GM19328 (cell line): ENCODE results near the gene PTCH2.
A peak's percentile ranks its signal among the peaks of the same experiment; 100 is the strongest.
"Not testable (repeated sequence)": the region's sequence is repeated elsewhere in the genome, so short reads cannot be mapped to it uniquely, and the experiment has no call there.

Experiments
- ATAC-seq: cut with Tn5 transposase; IDR thresholded peaks from one replicate; pipeline ENCODE4 v1.9.1; 2021; ENCODE audit warnings: mild to moderate bottlenecking, moderate library complexity; ENCODE audit not compliant: unreplicated experiment

Gene PTCH2

DNA sequence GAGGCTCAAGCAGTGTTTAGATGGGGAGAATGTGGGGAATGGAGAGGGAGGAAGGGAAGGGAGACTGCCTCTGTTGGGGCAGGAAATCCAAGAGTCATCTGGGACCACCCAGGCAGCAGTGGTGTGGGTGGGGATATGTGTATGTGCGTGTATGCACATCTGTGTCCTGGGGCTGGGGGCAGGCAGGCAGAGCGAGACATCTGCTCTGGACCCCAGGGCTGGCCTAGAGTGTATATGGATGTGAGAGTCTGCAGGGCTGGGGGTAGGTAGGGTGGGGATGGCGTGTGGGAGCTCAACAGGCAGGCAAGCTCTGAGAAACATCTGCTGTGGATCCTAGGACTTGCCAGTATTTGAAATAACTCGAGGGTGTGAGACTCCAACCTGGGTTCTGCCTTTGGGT is 3.5 kb downstream of the PTCH2 start:
- no peak for ATAC-seq

DNA sequence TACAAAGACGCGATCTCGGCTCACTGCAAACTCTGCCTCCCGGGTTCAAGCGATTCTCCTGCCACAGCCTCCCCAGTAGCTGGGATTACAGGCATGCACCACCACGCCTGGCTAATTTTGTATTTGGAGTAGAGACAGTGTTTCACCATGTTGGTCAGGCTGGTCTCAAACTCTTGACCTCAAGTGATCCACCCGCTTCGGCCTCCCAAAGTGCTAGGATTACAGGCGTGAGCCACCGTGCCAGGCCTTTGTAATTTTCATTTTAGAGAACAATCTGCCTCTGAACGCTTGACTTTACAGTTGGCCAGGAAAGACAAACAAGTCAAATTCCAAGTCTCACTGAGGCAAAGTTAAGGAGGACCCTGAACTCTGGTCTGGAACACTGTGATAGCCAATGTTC is 4.8 kb downstream of the PTCH2 start:
- not testable (repeated sequence) for ATAC-seq

GRCh38 chr1:44835738-44836675 is 7.0 kb downstream of the PTCH2 start:
- ATAC-seq = peak; percentile 57

DNA sequence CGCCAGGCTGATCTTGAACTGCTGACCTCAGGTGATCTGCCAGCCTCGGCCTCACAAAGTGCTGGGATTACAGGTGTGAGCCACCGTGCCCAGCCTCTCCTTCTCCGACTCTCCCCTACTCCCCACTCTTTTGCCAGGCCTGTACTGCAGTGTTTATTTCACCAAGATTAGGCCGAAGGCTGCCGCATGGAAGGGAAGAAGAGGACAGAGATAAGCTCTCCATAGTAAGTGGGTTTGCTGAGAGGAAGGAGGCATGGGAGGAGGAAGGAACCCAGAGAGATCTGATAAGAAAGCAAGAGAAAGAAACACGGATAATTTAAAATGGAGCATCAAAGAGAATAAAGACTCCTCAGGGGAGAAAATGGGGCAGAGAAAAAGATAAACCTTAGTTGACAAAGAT is 8.7 kb downstream of the PTCH2 start:
- ATAC-seq = no peak

DNA sequence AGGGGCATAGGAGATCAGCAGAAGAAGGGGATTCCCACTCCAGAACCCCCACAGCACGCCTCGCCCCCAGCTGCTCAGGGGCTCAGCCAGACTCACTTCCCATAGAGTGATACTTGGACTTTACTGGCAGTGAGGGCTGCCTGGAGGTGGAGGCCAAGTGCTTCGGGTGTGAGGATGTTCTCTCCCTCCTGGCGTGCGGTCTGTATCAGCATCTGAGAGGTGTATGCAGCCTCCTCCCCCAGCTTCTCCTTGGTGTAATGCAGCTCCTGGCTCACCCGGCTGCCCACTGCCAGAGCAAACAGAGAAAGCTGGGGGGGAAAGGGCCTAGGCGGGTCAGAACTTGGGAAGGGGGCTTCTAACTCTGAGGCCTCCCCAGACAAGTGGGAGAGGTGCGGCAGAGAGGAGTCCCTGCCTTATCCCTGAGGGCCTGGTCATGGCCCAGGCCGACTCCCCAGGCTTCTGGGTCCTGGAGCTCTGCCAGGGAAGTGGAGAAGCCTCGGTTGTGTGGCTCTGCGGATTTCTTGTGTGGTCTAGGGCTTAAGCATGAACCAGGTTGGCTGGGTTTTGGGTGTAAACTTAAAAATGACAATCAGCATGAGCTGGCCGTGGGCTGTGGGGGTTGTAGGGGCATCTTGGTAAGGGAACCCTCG is 10.9 kb downstream of the PTCH2 start:
- no peak for ATAC-seq

GRCh38 chr1:44831516-44831915 is 11.5 kb downstream of the PTCH2 start:
- ATAC-seq = no peak

GRCh38 chr1:44830900-44831304 is 12.2 kb downstream of the PTCH2 start:
- no peak for ATAC-seq

DNA sequence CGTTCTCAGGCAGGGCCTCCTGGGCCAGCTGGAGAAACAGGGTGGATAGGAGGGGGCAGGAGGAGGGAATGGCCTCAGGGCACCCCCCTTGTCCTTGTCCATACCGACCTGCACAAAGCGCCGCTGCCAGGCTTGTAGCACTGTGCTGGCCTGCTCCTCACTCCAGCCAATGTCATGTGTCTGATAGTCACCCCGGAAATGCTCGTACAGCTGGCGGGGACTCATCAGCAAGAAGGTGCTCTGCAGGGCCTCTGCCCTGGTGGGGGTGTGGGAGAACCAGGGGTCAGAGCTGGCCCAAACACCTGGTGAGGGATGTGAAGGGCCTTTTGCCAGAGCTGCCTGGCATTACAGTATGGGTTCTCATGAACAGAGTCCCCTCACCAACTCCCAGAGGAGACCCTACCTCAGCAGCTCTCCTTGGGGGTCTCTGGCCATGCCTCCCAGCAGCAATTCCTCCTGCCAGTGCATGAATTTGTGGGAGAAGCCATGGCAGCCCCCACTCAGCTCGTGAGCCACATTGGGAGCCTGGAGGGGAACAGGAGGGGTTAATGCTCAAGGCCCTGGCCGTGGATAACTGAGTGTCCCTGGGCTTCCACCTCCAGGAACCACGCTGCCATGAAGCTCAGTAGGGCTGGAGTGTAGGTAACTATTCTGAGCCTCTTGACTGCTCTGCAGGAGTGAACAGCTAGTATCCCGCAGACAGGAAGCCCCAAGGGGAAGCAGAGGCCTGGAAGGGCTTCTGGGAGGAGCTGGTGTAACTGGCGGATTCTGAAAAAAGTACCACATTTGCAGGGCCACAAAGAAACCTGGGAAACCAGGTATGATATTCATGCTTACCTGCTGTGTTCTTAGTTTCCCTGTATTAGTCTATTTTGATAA is 13.3 kb downstream of the PTCH2 start:
- ATAC-seq = no peak

- no peak for ATAC-seq
Observed at GRCh38 chr1:44828841-44829440, 14.1 kb downstream of the PTCH2 start.

DNA sequence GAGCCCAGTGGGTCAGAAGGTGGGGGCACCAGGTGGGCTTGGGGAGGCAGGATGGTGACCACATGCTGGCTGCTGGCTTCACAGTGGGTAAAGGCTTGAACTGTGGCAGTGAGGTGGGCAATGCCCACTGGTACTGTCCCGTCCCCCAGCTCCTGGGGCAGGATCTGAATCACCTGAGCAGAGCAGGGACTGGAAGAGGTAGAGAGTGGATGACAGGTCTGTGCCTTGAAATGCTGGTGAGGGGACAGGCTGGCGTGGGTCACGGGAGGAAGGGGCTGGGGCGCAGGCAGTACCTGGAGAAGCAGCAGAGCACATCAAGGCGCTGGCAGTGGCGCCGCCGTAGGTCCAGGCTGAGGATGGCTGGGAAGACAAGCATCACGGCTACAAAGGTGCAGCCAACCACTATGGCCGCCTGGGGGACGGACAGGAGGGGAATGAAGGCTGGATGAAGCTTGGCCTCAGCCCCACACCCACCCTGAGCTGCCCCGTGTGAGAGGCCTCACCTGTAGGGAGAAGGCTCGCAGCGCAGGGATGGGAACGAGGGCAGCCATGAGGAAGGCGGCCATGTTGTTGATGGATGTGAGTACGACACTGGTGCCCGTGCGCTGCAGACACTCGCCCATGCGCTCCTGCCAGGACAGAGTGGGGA is 14.9 kb downstream of the PTCH2 start:
- no peak for ATAC-seq

GRCh38 chr1:44827197-44828002 is 15.7 kb downstream of the PTCH2 start:
- ATAC-seq = no peak

- no peak for ATAC-seq
Observed at GRCh38 chr1:44826375-44827196, 16.5 kb downstream of the PTCH2 start.

- not testable (repeated sequence) for ATAC-seq
Observed at GRCh38 chr1:44824392-44824791, 18.7 kb downstream of the PTCH2 start.

DNA sequence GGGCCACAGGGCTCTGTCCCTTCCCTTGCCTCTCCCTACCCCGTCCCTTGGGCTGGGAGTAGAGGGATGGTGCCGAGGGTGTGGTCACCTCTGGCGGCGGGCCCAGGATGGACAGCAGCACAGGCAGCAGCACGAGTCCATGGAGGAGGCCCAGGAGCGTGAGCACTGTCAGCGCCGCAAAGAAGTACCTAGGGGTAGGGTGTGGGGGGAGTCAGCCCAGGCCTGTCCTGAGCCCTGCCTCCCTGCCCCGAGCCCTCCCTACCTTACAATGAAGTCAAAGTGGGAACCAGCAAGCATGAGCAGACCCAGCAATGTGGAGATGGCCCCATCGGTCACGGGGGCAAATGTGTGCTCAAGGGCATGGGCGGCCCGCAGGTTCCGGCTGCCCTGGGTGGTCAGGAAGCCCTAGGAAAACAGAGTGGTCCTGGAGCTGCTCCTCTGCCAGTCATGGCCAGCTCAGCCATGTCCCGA is 20.0 kb downstream of the PTCH2 start:
- no peak for ATAC-seq

GRCh38 chr1:44822131-44822701 is 20.8 kb downstream of the PTCH2 start:
- ATAC-seq = no peak

DNA sequence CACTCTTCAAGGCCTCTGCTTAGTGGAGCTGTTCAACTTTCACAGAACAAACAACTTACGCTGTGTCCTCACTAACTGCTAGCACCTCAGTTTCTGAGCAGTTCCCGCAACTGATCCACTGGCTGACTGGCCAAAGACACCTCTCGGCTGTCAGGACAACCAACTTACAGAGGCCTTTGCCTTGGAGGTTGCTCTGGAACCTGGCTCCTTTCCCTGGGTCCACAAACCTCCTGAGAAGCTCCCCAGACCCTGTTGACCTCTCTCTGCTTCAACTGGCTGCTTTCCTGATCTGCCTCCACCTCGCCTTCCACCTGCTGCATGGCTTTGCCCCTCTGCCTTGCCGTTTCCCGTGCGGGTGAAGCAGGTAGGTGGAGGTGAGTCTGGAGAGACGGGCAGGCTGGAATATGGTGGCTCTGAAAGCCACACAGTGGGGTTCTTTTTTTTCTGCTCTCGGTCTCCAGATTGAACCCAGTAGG is 21.8 kb downstream of the PTCH2 start:
- ATAC-seq = no peak

DNA sequence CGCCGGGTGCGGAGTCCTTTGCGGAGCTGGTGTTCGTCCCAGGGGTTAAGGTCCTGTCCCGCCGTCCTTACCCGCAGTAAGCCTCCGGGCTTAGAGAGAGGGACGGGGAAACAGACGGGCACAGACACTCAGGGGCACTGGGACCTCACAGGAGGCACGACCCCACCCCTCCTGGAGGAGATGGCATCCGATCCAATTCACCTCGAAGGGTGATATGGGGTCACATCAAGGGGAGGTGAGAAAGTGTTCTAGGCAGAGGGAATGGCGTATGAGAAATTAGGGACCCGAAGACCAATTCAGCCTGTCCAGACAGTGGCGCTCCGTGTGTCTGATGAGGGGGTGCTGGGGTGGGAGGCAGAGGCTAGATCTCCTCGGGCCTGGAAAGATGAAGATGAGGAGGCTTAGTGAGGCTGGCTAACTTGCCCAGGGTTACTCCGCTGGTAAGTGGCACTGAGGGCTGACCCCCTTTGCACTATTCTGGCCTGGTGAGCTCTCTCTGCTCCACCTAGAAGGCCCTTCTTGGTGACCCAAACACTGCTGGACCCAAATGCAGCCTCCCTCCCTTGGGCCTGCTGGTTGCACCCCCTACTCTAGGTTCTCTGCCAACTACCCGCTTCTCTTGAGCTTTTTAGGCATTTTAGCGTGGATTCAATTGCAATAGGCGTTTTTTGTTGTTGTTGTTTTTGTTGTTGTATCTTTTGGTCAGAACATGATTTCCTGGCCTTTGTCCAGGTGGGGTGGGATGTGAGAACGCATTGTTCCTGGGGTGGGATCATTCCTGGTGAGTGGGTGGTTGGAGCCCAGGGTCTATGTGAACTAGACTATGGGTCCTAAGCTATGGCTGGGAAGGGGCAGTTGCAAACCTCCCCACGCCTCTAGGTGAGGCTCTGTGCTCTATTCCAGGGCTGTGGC is 22.5 kb downstream of the PTCH2 start:
- ATAC-seq = no peak
